Measurements from ENCODE around the gene AGXT.
"Not testable (repeated sequence)": the region's sequence is repeated elsewhere in the genome, so short reads cannot be mapped to it uniquely, and the experiment has no call there.

AGXT gene

GRCh38 chr2:240840435-240841060, 28.1 kb upstream of the AGXT start:
- no peak for DNase-seq

GRCh38 chr2:240846309-240846708, 22.3 kb upstream of the AGXT start:
- DNase-seq, result not testable (repeated sequence)

- DNase-seq, result no peak
These were observed 21.6 kb upstream of the AGXT start for GRCh38 chr2:240846873-240847595.

GRCh38 chr2:240847817-240848216, 20.8 kb upstream of the AGXT start:
- DNase-seq, result no peak

- no peak for DNase-seq
These were observed 19.5 kb upstream of the AGXT start for GRCh38 chr2:240848900-240849680.

GRCh38 chr2:240850026-240850425, 18.6 kb upstream of the AGXT start:
- DNase-seq, result no peak

- no peak for DNase-seq
These were observed 17.9 kb upstream of the AGXT start for GRCh38 chr2:240850756-240851077.

- peak; percentile 68 to 84 for DNase-seq
These were observed 17.3 kb upstream of the AGXT start for GRCh38 chr2:240851078-240851991.

- DNase-seq, result no peak
These were observed 15.8 kb upstream of the AGXT start for GRCh38 chr2:240852671-240853314.

GRCh38 chr2:240855670-240856069, 13.0 kb upstream of the AGXT start:
- no peak for DNase-seq

- no peak for DNase-seq
These were observed 12.3 kb upstream of the AGXT start for GRCh38 chr2:240856151-240856980.

GRCh38 chr2:240857039-240858008, 11.3 kb upstream of the AGXT start:
- DNase-seq, result no peak

GRCh38 chr2:240858321-240858720, 10.3 kb upstream of the AGXT start:
- DNase-seq, result no peak

GRCh38 chr2:240858871-240859270, 9.8 kb upstream of the AGXT start:
- DNase-seq, result no peak

- no peak for DNase-seq
These were observed 7.1 kb upstream of the AGXT start for GRCh38 chr2:240861547-240861946.

GRCh38 chr2:240864475-240864874, 4.1 kb upstream of the AGXT start:
- DNase-seq, result no peak

GRCh38 chr2:240865391-240865790, 3.2 kb upstream of the AGXT start:
- DNase-seq, result no peak

- DNase-seq, result no peak
These were observed 708 bp downstream of the AGXT start for GRCh38 chr2:240869109-240869955.

Data from cerebellar nuclear complex (tissue), 1 donor.